ENCODE measurements around the gene KCNG2.

DNA sequence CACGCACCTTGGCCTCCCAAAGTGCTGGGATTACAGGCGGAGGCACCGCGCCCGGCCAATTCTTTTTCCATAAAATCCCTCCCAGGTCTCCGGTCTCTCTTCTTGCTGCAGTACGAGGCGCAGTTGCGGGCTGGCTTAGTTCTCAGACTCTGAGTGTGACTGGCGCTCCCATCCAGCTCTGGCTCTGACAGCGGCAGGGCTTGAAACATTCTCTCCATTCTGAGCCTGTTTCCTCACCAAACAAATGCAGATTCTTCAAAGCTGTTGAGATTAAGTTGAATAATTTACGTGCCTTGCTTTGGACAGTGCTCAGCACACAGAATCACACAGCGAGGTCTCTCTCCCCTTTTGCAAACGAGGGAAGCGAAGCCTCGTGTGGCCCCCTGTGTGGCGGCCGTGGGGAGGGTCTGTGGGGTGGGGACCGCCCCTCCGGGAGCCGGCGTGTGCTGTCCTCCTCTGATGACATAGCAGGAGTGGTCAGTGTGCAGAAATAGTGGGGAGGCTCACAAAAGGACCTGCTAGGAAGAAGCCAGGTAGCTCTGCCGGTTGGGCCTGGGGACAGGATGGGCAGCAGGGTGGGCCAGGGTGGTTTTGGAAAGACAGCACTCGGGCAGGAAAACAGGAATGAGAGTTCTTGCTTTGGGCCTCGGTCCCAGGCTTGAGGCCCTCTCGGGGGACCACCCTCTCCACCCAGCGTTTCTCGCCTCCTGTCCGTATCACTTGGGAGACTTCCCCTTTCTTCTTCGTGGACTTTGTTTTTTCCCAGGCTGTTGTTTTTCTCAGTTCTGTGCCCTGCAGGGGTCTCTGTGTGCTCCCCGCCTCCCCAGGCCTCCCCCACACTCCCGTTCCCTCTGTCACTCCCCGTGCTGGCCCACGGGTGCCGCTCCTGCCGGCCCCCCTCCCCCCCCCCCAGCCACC lies 75.0 kb downstream of the KCNG2 start:
- TF ChIP-seq POLR2A (conservative IDR thresholded peaks at IDR 0.05), result no peak
- no peak for TF ChIP-seq ZNF764 (CRISPR knock-in tag; IDR thresholded peaks at IDR 0.05; ENCODE audit: low read depth)
- TF ChIP-seq RREB1 (CRISPR knock-in tag; IDR thresholded peaks at IDR 0.05), result no peak
- no peak for TF ChIP-seq PRDM10 (IDR thresholded peaks at IDR 0.05; ENCODE audit: partially characterized antibody)

Measured in K562 (cell line).